ENCODE results near the gene NOC4L.

NOC4L gene

DNA sequence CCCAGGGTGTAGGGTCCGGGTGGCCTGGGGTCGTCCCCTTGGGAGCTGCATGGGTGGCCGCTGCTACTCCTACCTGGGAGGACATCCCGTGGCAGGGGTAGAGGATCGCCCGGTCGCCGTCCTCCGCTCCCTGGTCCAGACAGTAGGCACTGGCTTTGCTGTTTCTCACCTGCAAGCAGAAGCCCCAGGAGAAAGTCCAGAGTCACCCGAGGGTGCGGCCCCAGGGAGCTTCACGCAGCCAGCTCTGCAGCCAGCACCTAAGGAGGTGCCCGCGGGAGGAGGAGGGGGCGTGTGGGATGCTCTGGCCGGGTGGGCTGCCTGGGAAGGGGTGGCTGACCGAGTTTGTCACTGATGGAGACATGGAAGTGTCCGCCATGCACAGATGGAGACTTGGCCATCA, 54.8 kb downstream of the NOC4L start:
- DNase-seq, result no peak

DNA sequence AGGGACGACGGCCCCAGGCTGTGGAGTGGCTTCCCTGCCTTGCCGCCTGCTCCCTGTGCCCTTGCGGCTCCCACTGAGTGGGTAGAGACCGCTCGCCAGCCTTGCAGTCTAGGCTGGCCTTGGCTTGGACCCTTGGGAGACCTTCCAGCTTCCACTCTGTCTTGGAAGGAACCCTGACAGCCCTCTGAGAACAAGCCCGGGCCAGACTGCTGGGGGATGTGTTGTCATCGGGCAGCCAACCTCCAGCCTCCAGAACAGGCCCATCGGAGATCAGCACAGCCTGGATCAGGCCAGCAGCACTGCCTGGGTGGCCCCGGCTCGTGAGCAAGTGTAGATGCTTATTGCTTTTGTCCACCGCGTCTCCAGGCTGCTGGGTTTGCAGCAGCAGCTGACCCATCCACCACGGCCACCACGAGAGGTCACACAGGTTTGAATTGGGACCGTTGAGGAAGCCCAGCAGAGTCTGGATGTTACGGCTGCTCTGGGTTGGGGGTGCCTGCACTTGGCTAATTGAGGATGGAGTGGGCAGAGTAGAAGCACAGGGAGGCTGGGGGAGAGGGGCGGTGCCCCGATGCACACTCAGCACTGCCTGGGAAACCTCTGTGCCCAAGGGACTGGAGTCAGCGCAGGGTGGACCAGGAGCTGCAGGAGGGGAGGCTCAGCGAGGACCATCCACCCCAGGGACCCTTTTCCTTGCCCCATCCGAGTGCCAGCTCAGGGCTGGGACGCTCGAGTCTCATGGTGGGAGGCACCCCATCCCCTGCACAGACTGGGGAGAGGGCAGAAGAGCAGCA, 55.5 kb downstream of the NOC4L start:
- no peak for DNase-seq

DNA sequence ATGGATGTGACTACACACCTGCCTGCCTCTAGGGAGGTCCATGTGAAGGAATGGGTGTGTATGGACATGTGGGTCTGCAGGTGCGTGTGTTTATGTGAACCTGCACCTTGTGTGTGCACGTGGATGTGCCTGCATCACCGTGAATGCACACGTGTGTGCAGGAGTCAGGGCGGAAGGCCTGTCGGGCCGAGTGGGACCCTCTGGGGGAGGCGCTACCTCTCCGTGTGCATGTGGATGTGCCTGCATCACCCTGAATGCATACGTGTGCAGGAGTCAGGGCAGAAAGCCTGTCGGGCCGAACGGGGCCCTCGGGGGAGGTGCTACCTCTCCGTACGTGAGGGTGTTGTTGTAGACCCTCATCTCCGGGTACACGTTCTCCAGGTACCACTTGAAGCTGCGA, 56.5 kb downstream of the NOC4L start:
- no peak for DNase-seq

DNA sequence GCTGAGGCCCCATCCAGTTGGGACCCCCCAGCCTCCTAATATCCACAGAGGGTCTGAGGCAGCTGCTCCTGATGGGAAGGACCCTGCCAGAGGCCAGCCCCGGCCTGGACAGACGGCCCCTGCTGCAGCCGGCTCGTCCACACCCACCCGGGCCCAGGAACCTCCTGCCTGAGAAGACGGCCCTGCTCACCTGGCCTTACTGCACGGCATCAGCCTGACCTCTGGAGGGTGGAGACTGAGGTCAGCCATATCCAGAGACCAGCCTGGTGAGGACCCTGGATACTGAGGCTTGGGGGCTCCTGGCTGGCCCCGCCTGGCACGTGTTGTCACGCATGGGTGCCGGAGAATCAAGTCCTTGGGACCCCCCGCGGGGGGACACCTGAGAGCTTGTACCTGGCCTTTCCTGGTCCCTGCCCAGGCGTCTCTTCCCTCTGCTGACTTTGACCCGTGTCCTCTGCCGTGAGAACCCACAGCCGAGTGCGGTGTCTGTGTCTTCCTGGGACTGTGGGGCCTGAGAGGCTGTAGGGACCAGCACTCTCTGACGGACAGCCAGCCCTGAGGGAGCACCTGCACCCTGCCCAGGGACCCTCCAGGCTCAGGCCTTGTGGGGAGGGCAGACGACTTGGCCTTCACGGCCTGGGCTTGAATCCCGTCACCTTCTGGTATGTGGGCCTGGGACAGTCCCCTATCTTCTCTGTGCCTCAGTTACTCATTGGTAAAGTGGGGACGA, 57.3 kb downstream of the NOC4L start:
- DNase-seq, result no peak
